ENCODE measurements around the gene TMCO5A.

Gene TMCO5A

DNA sequence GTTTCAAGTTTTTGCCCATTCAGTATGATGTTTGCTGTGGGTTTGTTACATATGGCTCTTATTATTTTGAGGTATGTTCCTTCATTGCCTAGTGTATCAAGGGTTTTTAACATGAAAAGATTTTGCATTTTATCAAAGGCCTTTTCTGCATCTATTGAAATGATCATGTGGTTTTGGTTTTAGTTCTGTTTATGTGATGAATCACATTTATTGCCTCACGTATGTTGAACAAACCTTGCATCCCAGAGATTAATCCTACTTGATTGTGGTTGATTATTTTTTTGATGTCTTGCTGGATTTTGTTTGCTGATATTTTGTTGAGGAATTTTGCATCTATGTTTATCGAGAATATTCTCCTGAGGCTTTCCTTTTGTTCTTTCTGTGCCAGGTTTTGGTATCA lies 39.4 kb downstream of the TMCO5A start:
- DNase-seq (ENCODE audit: low read depth in 2 of 2): no peak

GRCh38 chr15:37978231-37978630 lies 43.8 kb downstream of the TMCO5A start:
- no peak for DNase-seq (ENCODE audit: low read depth in 2 of 2)

- DNase-seq (ENCODE audit: low read depth in 2 of 2): no peak
Measured at GRCh38 chr15:37979671-37980409, 45.4 kb downstream of the TMCO5A start.

DNA sequence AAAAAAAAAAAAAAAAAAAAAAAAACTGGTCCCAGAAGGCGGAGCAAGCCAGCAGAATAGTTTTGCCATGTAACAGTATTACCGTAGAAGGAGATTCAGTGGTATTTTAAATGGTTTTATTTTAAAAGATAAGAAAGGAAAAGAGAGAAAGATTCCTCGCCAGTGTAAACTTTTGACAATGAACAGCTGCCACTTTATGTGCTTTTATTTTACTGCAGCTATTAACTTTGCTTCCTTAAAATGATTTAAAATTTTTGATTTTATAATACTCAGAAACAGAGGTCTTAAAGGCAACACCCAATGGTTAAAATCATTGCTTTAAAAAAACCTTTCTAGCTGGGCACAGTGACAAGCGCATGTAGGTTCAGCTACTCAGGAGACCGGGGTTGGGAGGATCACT lies 46.8 kb downstream of the TMCO5A start:
- DNase-seq (ENCODE audit: low read depth in 2 of 2): no peak

GRCh38 chr15:37981775-37982174 lies 47.3 kb downstream of the TMCO5A start:
- no peak for DNase-seq (ENCODE audit: low read depth in 2 of 2)

DNA sequence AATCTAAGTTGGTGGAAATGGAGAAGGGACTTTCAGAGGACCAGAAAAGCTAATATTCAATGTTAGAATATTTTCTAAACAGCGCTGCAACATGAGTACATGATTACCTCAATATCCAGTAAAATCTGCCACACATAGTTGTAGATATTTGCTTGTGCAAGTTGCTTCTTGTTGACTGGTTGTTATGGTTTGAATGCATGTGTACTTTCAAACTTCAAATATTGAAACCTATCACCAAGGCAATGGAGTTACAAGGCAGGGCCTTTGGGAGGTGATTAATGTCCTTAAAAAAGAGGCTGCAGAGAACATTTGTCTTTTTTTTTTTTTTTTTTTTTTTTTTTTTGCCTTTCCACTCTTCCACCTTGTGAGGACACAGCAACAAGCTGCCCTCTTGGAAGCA lies 49.9 kb downstream of the TMCO5A start:
- no peak for DNase-seq (ENCODE audit: low read depth in 2 of 2)

DNA sequence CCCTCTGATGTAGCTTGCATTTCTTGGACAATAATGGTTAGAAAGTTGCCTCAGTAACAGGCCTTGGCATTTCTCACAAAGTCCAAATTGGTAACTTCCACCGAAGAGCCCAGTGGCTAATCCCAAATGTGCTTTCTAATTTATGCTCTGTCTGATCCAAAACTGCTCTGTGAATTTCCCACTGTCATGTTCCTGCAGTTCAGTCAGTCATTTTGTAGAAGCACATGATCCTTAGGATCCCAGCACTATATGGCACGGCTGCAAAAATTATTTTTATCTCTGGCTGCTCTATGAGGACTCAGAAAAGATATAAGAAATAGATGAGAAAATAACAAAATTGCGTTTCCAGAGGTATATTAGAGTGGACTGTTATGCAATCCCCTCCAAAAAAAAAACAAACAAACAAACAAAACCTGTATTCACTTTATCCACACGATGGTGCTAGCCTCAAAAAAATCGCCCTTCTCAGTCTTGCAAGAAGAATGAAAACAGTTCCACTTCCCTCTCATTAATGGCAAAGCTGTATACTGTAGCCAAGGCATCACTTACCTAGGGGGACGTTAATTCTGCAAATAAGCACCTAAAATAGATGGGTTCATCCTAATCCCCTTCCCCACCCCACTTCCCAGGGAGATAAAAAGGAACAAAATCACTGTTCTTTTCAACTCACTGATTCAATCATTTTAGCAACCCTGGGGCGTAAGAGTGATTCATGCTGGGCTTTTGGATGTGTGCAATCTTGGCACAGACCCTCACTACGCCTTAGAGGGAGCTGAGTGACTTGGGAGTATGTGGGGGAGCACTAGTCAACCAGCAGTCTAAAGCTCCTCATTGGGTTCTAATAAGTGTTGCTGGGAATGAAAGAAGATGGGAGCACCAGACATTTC lies 61.3 kb downstream of the TMCO5A start:
- no peak for DNase-seq (ENCODE audit: low read depth in 2 of 2)

Measured in stimulated activated CD4-positive, alpha-beta T cell treated with anti-CD3 and anti-CD28 coated beads, Interleukin-1b, Interleukin-23, amount 100 ng/mL, for 1 hour (primary cell).